ENCODE results near the gene FBXW7.

DNA sequence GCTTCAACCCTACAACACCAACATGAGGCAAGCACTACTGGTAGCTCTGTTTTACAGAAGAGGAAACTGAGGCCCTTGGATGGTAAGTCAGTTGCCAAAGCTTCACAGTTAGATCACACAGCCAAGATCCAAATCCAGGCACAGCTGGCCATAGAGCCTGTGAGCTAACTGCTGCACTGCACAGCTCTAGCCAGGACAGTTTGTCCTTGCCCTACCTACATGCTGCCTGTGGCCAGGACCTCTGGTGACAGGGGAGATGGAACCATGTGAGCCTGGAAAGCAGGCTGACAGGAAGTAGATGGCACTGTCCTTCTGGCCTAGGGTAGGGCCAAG is 257.8 kb downstream of the FBXW7 start:
- TF ChIP-seq, protein P1, sequence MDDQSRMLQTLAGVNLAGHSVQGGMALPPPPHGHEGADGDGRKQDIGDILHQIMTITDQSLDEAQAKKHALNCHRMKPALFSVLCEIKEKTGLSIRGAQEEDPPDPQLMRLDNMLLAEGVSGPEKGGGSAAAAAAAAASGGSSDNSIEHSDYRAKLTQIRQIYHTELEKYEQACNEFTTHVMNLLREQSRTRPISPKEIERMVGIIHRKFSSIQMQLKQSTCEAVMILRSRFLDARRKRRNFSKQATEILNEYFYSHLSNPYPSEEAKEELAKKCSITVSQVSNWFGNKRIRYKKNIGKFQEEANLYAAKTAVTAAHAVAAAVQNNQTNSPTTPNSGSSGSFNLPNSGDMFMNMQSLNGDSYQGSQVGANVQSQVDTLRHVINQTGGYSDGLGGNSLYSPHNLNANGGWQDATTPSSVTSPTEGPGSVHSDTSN (IDR thresholded peaks at IDR 0.05): no peak
- TF ChIP-seq, protein P2, sequence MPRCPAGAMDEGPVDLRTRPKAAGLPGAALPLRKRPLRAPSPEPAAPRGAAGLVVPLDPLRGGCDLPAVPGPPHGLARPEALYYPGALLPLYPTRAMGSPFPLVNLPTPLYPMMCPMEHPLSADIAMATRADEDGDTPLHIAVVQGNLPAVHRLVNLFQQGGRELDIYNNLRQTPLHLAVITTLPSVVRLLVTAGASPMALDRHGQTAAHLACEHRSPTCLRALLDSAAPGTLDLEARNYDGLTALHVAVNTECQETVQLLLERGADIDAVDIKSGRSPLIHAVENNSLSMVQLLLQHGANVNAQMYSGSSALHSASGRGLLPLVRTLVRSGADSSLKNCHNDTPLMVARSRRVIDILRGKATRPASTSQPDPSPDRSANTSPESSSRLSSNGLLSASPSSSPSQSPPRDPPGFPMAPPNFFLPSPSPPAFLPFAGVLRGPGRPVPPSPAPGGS (IDR thresholded peaks at IDR 0.05): no peak
- TF ChIP-seq, protein P3, sequence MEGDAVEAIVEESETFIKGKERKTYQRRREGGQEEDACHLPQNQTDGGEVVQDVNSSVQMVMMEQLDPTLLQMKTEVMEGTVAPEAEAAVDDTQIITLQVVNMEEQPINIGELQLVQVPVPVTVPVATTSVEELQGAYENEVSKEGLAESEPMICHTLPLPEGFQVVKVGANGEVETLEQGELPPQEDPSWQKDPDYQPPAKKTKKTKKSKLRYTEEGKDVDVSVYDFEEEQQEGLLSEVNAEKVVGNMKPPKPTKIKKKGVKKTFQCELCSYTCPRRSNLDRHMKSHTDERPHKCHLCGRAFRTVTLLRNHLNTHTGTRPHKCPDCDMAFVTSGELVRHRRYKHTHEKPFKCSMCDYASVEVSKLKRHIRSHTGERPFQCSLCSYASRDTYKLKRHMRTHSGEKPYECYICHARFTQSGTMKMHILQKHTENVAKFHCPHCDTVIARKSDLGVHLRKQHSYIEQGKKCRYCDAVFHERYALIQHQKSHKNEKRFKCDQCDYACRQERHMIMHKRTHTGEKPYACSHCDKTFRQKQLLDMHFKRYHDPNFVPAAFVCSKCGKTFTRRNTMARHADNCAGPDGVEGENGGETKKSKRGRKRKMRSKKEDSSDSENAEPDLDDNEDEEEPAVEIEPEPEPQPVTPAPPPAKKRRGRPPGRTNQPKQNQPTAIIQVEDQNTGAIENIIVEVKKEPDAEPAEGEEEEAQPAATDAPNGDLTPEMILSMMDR (IDR thresholded peaks at IDR 0.05): no peak
- TF ChIP-seq EP300 (IDR thresholded peaks at IDR 0.05) (no peak), MAFK (IDR thresholded peaks at IDR 0.05; ENCODE audit: partially characterized antibody) (no peak), POLR2A (IDR thresholded peaks at IDR 0.05; ENCODE audit: low read length) (no peak), FOSL2 (IDR thresholded peaks at IDR 0.05) (no peak), FOSL2 (CRISPR knock-in tag; IDR thresholded peaks at IDR 0.05) (no peak), CHD2 (IDR thresholded peaks at IDR 0.05; ENCODE audit: low read length, partially characterized antibody) (no peak), RAD21 (conservative IDR thresholded peaks at IDR 0.05 in 1 of 2, IDR thresholded peaks at IDR 0.05 in 1 of 2) (no peak)
- TF ChIP-seq, protein P4, sequence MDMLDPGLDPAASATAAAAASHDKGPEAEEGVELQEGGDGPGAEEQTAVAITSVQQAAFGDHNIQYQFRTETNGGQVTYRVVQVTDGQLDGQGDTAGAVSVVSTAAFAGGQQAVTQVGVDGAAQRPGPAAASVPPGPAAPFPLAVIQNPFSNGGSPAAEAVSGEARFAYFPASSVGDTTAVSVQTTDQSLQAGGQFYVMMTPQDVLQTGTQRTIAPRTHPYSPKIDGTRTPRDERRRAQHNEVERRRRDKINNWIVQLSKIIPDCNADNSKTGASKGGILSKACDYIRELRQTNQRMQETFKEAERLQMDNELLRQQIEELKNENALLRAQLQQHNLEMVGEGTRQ (IDR thresholded peaks at IDR 0.05): no peak

Data from A549 (cell line).